HG03139 (cell line): ENCODE measurements around the gene AP1S3.
"Not testable (repeated sequence)": the region's sequence is repeated elsewhere in the genome, so short reads cannot be mapped to it uniquely, and the experiment has no call there.

Source experiments
- ATAC-seq: cut with Tn5 transposase; IDR thresholded peaks from one replicate; pipeline ENCODE4 v1.9.1; 2021; ENCODE audit not compliant: unreplicated experiment

Gene AP1S3

GRCh38 chr2:223811757-223812156, 25.6 kb downstream of the AP1S3 start:
- ATAC-seq: no peak

- no peak for ATAC-seq
Observed at GRCh38 chr2:223805008-223805407, 32.4 kb downstream of the AP1S3 start.

- no peak for ATAC-seq
Observed at GRCh38 chr2:223801736-223802135, 35.6 kb downstream of the AP1S3 start.

- no peak for ATAC-seq
Observed at GRCh38 chr2:223800908-223801307, 36.5 kb downstream of the AP1S3 start.

GRCh38 chr2:223797811-223798721, 39.3 kb downstream of the AP1S3 start:
- peak; percentile 99 for ATAC-seq

GRCh38 chr2:223797037-223797436, 40.3 kb downstream of the AP1S3 start:
- ATAC-seq: no peak

GRCh38 chr2:223789423-223789822, 48.0 kb downstream of the AP1S3 start:
- ATAC-seq: no peak

GRCh38 chr2:223788826-223789225, 48.6 kb downstream of the AP1S3 start:
- no peak for ATAC-seq

GRCh38 chr2:223788106-223788505, 49.3 kb downstream of the AP1S3 start:
- ATAC-seq: not testable (repeated sequence)

GRCh38 chr2:223787358-223787757, 50.0 kb downstream of the AP1S3 start:
- no peak for ATAC-seq

- ATAC-seq: no peak
Observed at GRCh38 chr2:223786943-223787342, 50.4 kb downstream of the AP1S3 start.

- no peak for ATAC-seq
Observed at GRCh38 chr2:223786236-223786635, 51.1 kb downstream of the AP1S3 start.

- ATAC-seq: no peak
Observed at GRCh38 chr2:223784221-223784772, 53.1 kb downstream of the AP1S3 start.

- ATAC-seq: no peak
Observed at GRCh38 chr2:223782629-223783028, 54.8 kb downstream of the AP1S3 start.

- ATAC-seq: no peak
Observed at GRCh38 chr2:223781560-223781959, 55.8 kb downstream of the AP1S3 start.

GRCh38 chr2:223779877-223780276, 57.5 kb downstream of the AP1S3 start:
- peak; percentile 84 for ATAC-seq

- ATAC-seq: no peak
Observed at GRCh38 chr2:223774193-223774592, 63.2 kb downstream of the AP1S3 start.

- ATAC-seq: no peak
Observed at GRCh38 chr2:223772363-223772762, 65.0 kb downstream of the AP1S3 start.

GRCh38 chr2:223771475-223771874, 65.9 kb downstream of the AP1S3 start:
- no peak for ATAC-seq

- ATAC-seq: no peak
Observed at GRCh38 chr2:223768179-223768578, 69.2 kb downstream of the AP1S3 start.

GRCh38 chr2:223767341-223767740, 70.0 kb downstream of the AP1S3 start:
- no peak for ATAC-seq

- ATAC-seq: no peak
Observed at GRCh38 chr2:223765221-223765785, 72.1 kb downstream of the AP1S3 start.
